ENCODE measurements around the gene COL20A1. TPM values are rescaled to one million over a fixed set of nuclear protein-coding genes. Genes with fewer than 3 reads are reported as not detected.

The COL20A1 gene
- total RNA-seq, 1 donor from 2014 or later = not detected

GRCh38 chr20:63253438-63254231 lies 39.4 kb upstream of the COL20A1 start:
- no peak for TF ChIP-seq CTCF (IDR thresholded peaks at IDR 0.05)
- Mint-ChIP-seq H3K27ac (ENCODE audit: unreplicated experiment) (no peak overlapping the region), H3K27me3 (ENCODE audit: unreplicated experiment) (peaks cover 52% of the 10 kb centered on the region), H3K9me3 (ENCODE audit: unreplicated experiment) (no peaks in the 10 kb centered on the region), H3K4me1 (ENCODE audit: unreplicated experiment) (peaks cover 13% of the 10 kb centered on the region), H3K36me3 (ENCODE audit: unreplicated experiment) (no peaks in the 10 kb centered on the region), H3K4me3 (ENCODE audit: unreplicated experiment) (peak overlapping the region; percentile 49)
- DNase-seq (ENCODE audit: extremely low spot score, unreplicated experiment) = no peak

GRCh38 chr20:63254232-63254605 lies 38.8 kb upstream of the COL20A1 start, which contains the start of gene NKAIN4:
NKAIN4 (minus strand) TSS chr20:63254463; CDS start chr20:63254450, 13 bp downstream.
- Mint-ChIP-seq H3K4me3 (ENCODE audit: unreplicated experiment) (peak within 1 kb of the TSS; percentile 55), H3K36me3 (ENCODE audit: unreplicated experiment) (no peaks in the 10 kb centered on the region), H3K9me3 (ENCODE audit: unreplicated experiment) (no peaks in the 10 kb centered on the region), H3K27ac (ENCODE audit: unreplicated experiment) (no peak within 1 kb of the TSS), H3K27me3 (ENCODE audit: unreplicated experiment) (peaks cover 47% of the 10 kb centered on the region), H3K4me1 (ENCODE audit: unreplicated experiment) (peaks cover 13% of the 10 kb centered on the region)
- DNase-seq (ENCODE audit: extremely low spot score, unreplicated experiment) = no peak
- TF ChIP-seq CTCF (IDR thresholded peaks at IDR 0.05) = no peak

- peaks cover 13% of the 10 kb centered on the region for H3K4me1 Mint-ChIP-seq (ENCODE audit: unreplicated experiment)
- H3K27me3 Mint-ChIP-seq (ENCODE audit: unreplicated experiment) = peaks cover 49% of the 10 kb centered on the region
- no peaks in the 10 kb centered on the region for H3K36me3 Mint-ChIP-seq (ENCODE audit: unreplicated experiment)
- H3K9me3 Mint-ChIP-seq (ENCODE audit: unreplicated experiment) = no peaks in the 10 kb centered on the region
- no peak overlapping the region for H3K27ac Mint-ChIP-seq (ENCODE audit: unreplicated experiment)
- TF ChIP-seq CTCF (IDR thresholded peaks at IDR 0.05) = no peak
- H3K4me3 Mint-ChIP-seq (ENCODE audit: unreplicated experiment) = peak overlapping the region; percentile 55
- no peak for DNase-seq (ENCODE audit: extremely low spot score, unreplicated experiment)
Measured at GRCh38 chr20:63254606-63255384, 38.2 kb upstream of the COL20A1 start.

DNA sequence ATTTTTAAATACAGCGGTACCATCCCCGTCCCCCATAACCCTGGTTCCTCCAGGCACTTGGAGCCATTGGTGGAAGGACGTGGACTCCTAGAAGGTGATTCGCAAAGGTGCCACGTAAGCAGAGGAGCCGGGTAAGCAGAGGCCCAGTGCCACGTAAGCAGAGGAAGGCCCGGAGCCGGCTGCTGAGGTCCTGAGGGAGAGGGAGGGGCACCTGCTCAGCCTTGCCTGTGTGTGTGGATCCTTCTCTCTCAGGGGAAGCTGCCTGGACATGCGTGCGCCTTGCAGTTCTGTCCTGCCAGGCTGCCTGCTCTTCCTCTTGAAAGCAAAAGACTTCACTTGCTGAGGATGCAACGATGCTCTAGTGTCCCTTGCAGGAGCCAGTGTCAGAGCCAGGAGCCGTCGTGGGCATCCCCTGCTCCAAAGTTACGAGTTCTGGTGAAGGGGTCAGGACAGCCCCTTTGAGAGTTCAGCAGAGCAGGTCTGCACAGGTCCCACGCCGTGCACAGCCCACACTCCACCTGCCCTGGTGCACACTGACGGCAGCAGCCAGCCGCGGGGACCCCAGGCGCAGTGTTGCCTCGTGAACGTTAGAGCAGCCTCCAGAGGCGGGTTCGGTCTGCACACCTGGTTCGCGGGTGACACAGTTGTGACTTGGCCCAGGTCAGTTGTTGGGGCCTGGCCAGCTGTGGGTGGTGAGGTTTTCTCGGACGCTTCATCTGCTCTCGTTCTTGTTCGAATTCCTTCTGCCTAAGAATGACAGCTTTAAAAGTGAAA lies 36.9 kb upstream of the COL20A1 start:
- no peak for DNase-seq (ENCODE audit: extremely low spot score, unreplicated experiment)
- Mint-ChIP-seq H3K4me1 (ENCODE audit: unreplicated experiment) (peaks cover 13% of the 10 kb centered on the region), H3K27me3 (ENCODE audit: unreplicated experiment) (peaks cover 49% of the 10 kb centered on the region), H3K4me3 (ENCODE audit: unreplicated experiment) (no peak overlapping the region), H3K27ac (ENCODE audit: unreplicated experiment) (no peak overlapping the region), H3K9me3 (ENCODE audit: unreplicated experiment) (no peaks in the 10 kb centered on the region), H3K36me3 (ENCODE audit: unreplicated experiment) (no peaks in the 10 kb centered on the region)
- no peak for TF ChIP-seq CTCF (IDR thresholded peaks at IDR 0.05)

Data from osteocyte (in vitro differentiated cells).